ENCODE measurements around the gene FOXC1. TPM values are rescaled to one million over a fixed set of nuclear protein-coding genes. Genes with fewer than 3 reads are reported as not detected.
A peak's percentile ranks its signal among the peaks of the same experiment; 100 is the strongest.

FOXC1 gene
- total and polyA plus RNA-seq, 2 experiments from 2014 or later, result 0.10 to 0.13 TPM

DNA sequence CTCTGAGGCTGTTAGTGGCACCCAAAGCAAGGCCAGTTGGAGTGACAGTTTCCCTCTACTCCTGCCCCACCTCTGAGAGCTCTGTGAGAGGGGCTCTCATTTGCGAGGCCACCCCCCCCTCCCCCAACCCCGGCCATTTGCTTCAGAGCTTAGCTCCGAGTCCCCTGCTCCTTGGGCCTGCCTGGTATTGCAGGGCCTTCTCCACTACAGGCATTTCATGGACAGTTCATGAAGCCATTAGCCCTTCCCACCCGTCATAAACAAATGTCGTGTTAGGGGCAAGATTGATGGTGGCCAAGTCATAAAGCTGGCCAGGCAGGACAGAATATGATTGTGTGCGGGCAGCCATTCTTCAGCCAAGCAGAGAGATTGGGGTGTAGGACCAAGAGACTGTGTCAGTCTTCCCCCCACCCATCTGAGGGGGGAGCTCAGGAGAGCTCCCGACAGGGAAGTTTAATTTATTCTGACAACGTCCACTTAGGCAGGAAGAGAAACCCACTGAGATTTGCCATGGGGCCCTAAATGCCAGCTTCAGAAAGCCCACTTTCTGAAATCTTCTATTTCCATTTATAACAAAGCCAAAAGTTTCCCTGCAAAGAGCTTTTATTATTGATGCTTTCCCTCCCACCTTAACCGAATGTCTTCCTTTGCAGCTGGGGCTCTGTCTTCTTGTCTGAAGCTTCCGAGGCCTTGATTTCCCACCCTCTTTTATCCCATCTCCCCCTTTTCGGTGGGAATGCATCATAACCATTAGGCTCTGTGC is 7.2 kb downstream of the FOXC1 start:
- Mint-ChIP-seq H3K9me3 (peaks cover 10% of the 10 kb centered on the region), H3K4me3 (no peak overlapping the region; the same call in 2 of the 3 replicates), H3K27ac (no peak overlapping the region), H3K36me3 (ENCODE audit: low read depth) (no peaks in the 10 kb centered on the region; the same call in 2 of the 3 replicates), H3K27me3 (ENCODE audit: insufficient read depth, low read depth, poor library complexity) (peaks cover 95% of the 10 kb centered on the region), H3K4me1 (peaks cover 29% of the 10 kb centered on the region)
- H3K79me2 ChIP-seq (replicated peaks; ENCODE audit: insufficient read depth), result no peaks in the 10 kb centered on the region
- DNase-seq (ENCODE audit: low spot score), result peak; percentile 35
- no peak overlapping the region for H2AFZ ChIP-seq
- H3K27me3 ChIP-seq (ENCODE audit: insufficient read depth), result peaks cover 100% of the 10 kb centered on the region
- H3K27ac ChIP-seq (ENCODE audit: low read depth), result no peak overlapping the region
- peak overlapping the region; percentile 58 for H3K4me3 ChIP-seq
- H3K4me1 ChIP-seq (ENCODE audit: insufficient read depth), result peaks cover 52% of the 10 kb centered on the region
- H3K9me2 ChIP-seq (ENCODE audit: insufficient read depth), result no peaks in the 10 kb centered on the region
- H3K36me3 ChIP-seq (ENCODE audit: insufficient read depth), result no peaks in the 10 kb centered on the region
- peaks cover 31% of the 10 kb centered on the region for H4K20me1 ChIP-seq (replicated peaks; ENCODE audit: insufficient read depth)
- ATAC-seq, result no peak
- peak; percentile 47 for TF ChIP-seq EZH2 (IDR thresholded peaks at IDR 0.05; ENCODE audit: low read depth, unreplicated experiment)
- TF ChIP-seq, protein P1, sequence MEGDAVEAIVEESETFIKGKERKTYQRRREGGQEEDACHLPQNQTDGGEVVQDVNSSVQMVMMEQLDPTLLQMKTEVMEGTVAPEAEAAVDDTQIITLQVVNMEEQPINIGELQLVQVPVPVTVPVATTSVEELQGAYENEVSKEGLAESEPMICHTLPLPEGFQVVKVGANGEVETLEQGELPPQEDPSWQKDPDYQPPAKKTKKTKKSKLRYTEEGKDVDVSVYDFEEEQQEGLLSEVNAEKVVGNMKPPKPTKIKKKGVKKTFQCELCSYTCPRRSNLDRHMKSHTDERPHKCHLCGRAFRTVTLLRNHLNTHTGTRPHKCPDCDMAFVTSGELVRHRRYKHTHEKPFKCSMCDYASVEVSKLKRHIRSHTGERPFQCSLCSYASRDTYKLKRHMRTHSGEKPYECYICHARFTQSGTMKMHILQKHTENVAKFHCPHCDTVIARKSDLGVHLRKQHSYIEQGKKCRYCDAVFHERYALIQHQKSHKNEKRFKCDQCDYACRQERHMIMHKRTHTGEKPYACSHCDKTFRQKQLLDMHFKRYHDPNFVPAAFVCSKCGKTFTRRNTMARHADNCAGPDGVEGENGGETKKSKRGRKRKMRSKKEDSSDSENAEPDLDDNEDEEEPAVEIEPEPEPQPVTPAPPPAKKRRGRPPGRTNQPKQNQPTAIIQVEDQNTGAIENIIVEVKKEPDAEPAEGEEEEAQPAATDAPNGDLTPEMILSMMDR (conservative IDR thresholded peaks at IDR 0.05; ENCODE audit: low read depth in 2 of 2), result no peak
- peaks cover 22% of the 10 kb centered on the region; the same call in 1 of the 2 replicates for H3F3A ChIP-seq (replicated peaks; ENCODE audit: low read depth)
- peak overlapping the region; percentile 85 for H3K4me2 ChIP-seq

DNA sequence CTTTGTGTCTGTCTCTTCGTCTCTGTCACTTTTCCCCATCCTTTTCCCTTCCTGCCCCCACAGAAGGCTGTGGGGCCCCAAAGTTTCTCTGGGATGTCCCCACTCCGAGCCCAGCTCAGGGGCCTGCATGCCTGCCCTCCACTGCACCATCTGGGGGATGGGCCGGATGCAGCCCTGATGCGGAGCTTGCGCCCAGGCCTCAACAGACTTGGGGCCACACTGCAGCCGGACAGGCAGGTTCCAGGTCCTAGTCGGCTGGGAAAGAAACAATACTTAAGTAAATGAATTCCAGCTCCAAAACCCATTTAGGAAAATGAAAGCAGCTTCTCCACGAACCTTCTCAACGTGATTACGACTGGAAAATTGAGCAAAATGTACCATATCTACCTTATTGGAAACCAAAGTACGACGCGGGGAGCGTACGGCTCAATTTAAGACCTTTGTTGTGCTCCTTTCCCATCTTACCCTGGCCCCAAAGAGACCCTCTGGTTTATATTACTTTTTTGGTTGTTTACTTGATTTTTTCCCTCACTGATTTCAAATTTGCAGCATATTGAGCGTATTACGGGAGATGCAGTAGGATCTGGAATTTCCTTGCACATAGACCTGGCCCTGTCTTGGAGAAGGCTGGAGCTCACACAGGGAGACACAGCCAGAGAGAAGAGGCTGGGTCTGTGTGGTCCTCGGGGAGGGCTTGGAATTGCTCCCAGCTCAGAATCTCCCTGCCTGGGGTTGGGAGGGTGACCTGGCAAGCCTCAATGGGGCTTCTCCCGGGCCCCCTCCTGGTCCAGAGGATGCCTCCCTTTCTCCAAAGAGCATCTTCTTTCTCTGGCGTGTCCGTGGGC is 8.0 kb downstream of the FOXC1 start:
- no peaks in the 10 kb centered on the region; the same call in 2 of the 3 replicates for H3K36me3 Mint-ChIP-seq (ENCODE audit: low read depth)
- Histone ChIP-seq H3F3A (replicated peaks; ENCODE audit: low read depth) (peaks cover 21% of the 10 kb centered on the region; the same call in 1 of the 2 replicates), H3K36me3 (ENCODE audit: insufficient read depth) (no peaks in the 10 kb centered on the region), H3K9me2 (ENCODE audit: insufficient read depth) (no peaks in the 10 kb centered on the region), H2AFZ (no peak overlapping the region), H3K4me1 (ENCODE audit: insufficient read depth) (peaks cover 48% of the 10 kb centered on the region), H3K27ac (ENCODE audit: low read depth) (no peak overlapping the region), H3K4me3 (peak overlapping the region; percentile 58), H3K79me2 (replicated peaks; ENCODE audit: insufficient read depth) (no peaks in the 10 kb centered on the region), H3K27me3 (ENCODE audit: insufficient read depth) (peaks cover 100% of the 10 kb centered on the region), H3K4me2 (peak overlapping the region; percentile 85), H4K20me1 (replicated peaks; ENCODE audit: insufficient read depth) (peaks cover 36% of the 10 kb centered on the region)
- H3K27me3 Mint-ChIP-seq (ENCODE audit: insufficient read depth, low read depth, poor library complexity), result peaks cover 95% of the 10 kb centered on the region
- peaks cover 24% of the 10 kb centered on the region for H3K4me1 Mint-ChIP-seq
- H3K27ac Mint-ChIP-seq, result no peak overlapping the region
- peaks cover 5% of the 10 kb centered on the region; the same call in 2 of the 3 replicates for H3K9me3 Mint-ChIP-seq
- peak; percentile 66 for DNase-seq (ENCODE audit: low spot score)
- H3K4me3 Mint-ChIP-seq, result no peak overlapping the region; the same call in 2 of the 3 replicates
- peak; percentile 78 for TF ChIP-seq EZH2 (IDR thresholded peaks at IDR 0.05; ENCODE audit: low read depth, unreplicated experiment)
- no peak for TF ChIP-seq JUNB (IDR thresholded peaks at IDR 0.05; ENCODE audit: unreplicated experiment)
- no peak for ATAC-seq
